Peyer's patch (tissue), 4 donors: Measurements from ENCODE around the gene CILP2.

Experiments used
- POLR2A ChIP-seq, 2 donors: fragments of 450-650 bp; IDR thresholded peaks; one replicate each; pipeline ENCODE4 v1.5.1; 2017; ENCODE audit warnings: antibody characterized with exemption in 2 of 2, mild to moderate bottlenecking in 2 of 2, moderate library complexity in 2 of 2
- TF ChIP-seq, protein P1 (sequence below), 6 experiments: fragments of 450-650 bp in 4 of 6; fragments of 200-600 bp in 2 of 6; sonication (generic) in 1 of 6; IDR thresholded peaks; one replicate each; pipeline ENCODE4 v1.5.1; 2017 to 2019; ENCODE audit warnings: antibody characterized with exemption in 6 of 6, mild to moderate bottlenecking in 3 of 6, moderate library complexity in 1 of 6

- TF ChIP-seq, protein P1, sequence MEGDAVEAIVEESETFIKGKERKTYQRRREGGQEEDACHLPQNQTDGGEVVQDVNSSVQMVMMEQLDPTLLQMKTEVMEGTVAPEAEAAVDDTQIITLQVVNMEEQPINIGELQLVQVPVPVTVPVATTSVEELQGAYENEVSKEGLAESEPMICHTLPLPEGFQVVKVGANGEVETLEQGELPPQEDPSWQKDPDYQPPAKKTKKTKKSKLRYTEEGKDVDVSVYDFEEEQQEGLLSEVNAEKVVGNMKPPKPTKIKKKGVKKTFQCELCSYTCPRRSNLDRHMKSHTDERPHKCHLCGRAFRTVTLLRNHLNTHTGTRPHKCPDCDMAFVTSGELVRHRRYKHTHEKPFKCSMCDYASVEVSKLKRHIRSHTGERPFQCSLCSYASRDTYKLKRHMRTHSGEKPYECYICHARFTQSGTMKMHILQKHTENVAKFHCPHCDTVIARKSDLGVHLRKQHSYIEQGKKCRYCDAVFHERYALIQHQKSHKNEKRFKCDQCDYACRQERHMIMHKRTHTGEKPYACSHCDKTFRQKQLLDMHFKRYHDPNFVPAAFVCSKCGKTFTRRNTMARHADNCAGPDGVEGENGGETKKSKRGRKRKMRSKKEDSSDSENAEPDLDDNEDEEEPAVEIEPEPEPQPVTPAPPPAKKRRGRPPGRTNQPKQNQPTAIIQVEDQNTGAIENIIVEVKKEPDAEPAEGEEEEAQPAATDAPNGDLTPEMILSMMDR (IDR thresholded peaks at IDR 0.05) = no peak
- TF ChIP-seq POLR2A (IDR thresholded peaks at IDR 0.05) = no peak
Measured at GRCh38 chr19:19566306-19566705, 28.2 kb downstream of the CILP2 start.
